Measurements from ENCODE around the gene MCUB.

- TF ChIP-seq CTCF (IDR thresholded peaks at IDR 0.05; ENCODE audit: low read depth, low read length, missing input control) (no peak), YY1 (IDR thresholded peaks at IDR 0.05) (no peak), REST (IDR thresholded peaks at IDR 0.05) (no peak), JUND (IDR thresholded peaks at IDR 0.05) (no peak), RAD21 (IDR thresholded peaks at IDR 0.05) (no peak), TAF1 (conservative IDR thresholded peaks at IDR 0.05) (no peak)
Measured at GRCh38 chr4:109601336-109601735, 41.3 kb downstream of the MCUB start.
